DOHH2 (cell line): ENCODE measurements around the gene LMO7.

Experiments
- H3F3A ChIP-seq: fragments of 200-600 bp; sonication (generic), shearing (Covaris generic); 2 replicates; pipeline ENCODE4 v1.6.0; 2016; ENCODE audit warnings: antibody characterized with exemption, mild to moderate bottlenecking; ENCODE audit not compliant: control insufficient read depth, insufficient read depth
- H3K27ac ChIP-seq: fragments of 200-600 bp; sonication (generic); 2 replicates; pipeline ENCODE4 v1.5.1; 2014; ENCODE audit warnings: low read depth, mild to moderate bottlenecking, low read length, moderate library complexity
- H3K27me3 ChIP-seq: fragments of 200-600 bp; sonication (generic); 2 replicates; pipeline ENCODE4 v1.6.1; 2014; ENCODE audit warnings: mild to moderate bottlenecking, low read length, mixed read lengths; ENCODE audit not compliant: control insufficient read depth
- H3K36me3 ChIP-seq: fragments of 200-600 bp; sonication (generic); 2 replicates; pipeline ENCODE4 v1.6.1; 2014; ENCODE audit warnings: mild to moderate bottlenecking, low read length, moderate library complexity, mixed read lengths; ENCODE audit not compliant: control insufficient read depth
- H3K4me1 ChIP-seq: fragments of 200-600 bp; sonication (generic); 2 replicates; pipeline ENCODE4 v1.6.1; 2014; ENCODE audit warnings: mild to moderate bottlenecking, low read length, mixed read lengths; ENCODE audit not compliant: control insufficient read depth
- H3K4me2 ChIP-seq: fragments of 200-600 bp; sonication (generic); 2 replicates; pipeline ENCODE4 v1.6.0; 2014; ENCODE audit warnings: mild to moderate bottlenecking, low read length, moderate library complexity
- H3K4me3 ChIP-seq: fragments of 200-600 bp; sonication (generic); 2 replicates; pipeline ENCODE4 v1.5.1; 2014; ENCODE audit warnings: mild to moderate bottlenecking, low read length, mixed read lengths
- H3K79me2 ChIP-seq: fragments of 200-600 bp; sonication (generic); 2 replicates; pipeline ENCODE4 v1.6.1; 2014; ENCODE audit warnings: mild to moderate bottlenecking, low read length, mixed read lengths; ENCODE audit not compliant: control insufficient read depth
- H3K9me2 ChIP-seq: fragments of 200-600 bp; sonication (generic); replicated peaks from 2 replicates; pipeline ENCODE4 v1.6.1; 2014; ENCODE audit warnings: mild to moderate bottlenecking, low read length, mixed read lengths; ENCODE audit not compliant: control insufficient read depth
- H3K9me3 ChIP-seq: fragments of 200-600 bp; sonication (generic); 2 replicates; pipeline ENCODE4 v1.6.1; 2014; ENCODE audit warnings: antibody characterized with exemption, low read length, mixed read lengths; ENCODE audit not compliant: control insufficient read depth, insufficient read depth
- H4K20me1 ChIP-seq: fragments of 200-600 bp; sonication (generic); 2 replicates; pipeline ENCODE4 v1.6.0; 2014; ENCODE audit warnings: low read depth, mild to moderate bottlenecking, antibody characterized with exemption, low read length, moderate library complexity; ENCODE audit not compliant: control insufficient read depth, insufficient read depth
- EZH2phosphoT487 ChIP-seq: fragments of 200-600 bp; sonication (generic); IDR thresholded peaks from 2 replicates; pipeline ENCODE4 v1.6.1; 2017; ENCODE audit warnings: borderline replicate concordance, mild to moderate bottlenecking, antibody characterized with exemption, low read length, moderate library complexity, mixed read lengths
- TF ChIP-seq, protein P1 (sequence below): fragments of 200-600 bp; sonication (generic); IDR thresholded peaks from one replicate; pipeline ENCODE4 v1.5.1; 2014; ENCODE audit warnings: antibody characterized with exemption, mild to moderate bottlenecking, low read depth, low read length; ENCODE audit not compliant: poor library complexity, severe bottlenecking

LMO7 gene

DNA sequence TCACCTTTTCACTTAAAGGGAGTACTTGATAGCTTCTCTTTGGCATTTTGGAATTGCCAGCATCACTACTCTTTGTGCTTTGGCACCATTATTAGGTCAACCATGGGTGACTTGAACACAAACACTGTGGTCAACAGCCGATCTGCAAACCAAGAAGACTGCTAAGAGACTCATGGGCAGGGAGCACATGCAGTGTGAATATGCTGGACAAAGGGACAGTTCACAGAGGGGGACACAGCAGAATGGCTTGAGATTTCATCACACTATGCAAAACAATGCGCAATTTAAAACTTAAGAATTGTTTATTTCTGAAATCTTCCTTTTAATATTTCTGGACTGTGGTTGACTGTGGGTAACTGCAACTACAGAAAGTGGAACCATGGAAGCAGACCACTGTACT, 64.4 kb downstream of the LMO7 start:
- H3K4me2 ChIP-seq: no peak overlapping the region
- H3K27me3 ChIP-seq: no peaks in the 10 kb centered on the region
- H3K4me3 ChIP-seq: no peak overlapping the region
- 0 out of 2 replicates have a peak, but pooled peaks cover under 1% of the 10 kb centered on the region for H4K20me1 ChIP-seq
- H3K27ac ChIP-seq: no peak overlapping the region
- H3K9me3 ChIP-seq: no peaks in the 10 kb centered on the region
- H3K9me2 ChIP-seq: no peaks in the 10 kb centered on the region
- H3K79me2 ChIP-seq: no peaks in the 10 kb centered on the region
- no peaks in the 10 kb centered on the region; the same call in 1 of the 2 replicates for H3F3A ChIP-seq
- no peak for TF ChIP-seq EZH2phosphoT487
- TF ChIP-seq, protein P1, sequence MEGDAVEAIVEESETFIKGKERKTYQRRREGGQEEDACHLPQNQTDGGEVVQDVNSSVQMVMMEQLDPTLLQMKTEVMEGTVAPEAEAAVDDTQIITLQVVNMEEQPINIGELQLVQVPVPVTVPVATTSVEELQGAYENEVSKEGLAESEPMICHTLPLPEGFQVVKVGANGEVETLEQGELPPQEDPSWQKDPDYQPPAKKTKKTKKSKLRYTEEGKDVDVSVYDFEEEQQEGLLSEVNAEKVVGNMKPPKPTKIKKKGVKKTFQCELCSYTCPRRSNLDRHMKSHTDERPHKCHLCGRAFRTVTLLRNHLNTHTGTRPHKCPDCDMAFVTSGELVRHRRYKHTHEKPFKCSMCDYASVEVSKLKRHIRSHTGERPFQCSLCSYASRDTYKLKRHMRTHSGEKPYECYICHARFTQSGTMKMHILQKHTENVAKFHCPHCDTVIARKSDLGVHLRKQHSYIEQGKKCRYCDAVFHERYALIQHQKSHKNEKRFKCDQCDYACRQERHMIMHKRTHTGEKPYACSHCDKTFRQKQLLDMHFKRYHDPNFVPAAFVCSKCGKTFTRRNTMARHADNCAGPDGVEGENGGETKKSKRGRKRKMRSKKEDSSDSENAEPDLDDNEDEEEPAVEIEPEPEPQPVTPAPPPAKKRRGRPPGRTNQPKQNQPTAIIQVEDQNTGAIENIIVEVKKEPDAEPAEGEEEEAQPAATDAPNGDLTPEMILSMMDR: no peak
- H3K4me1 ChIP-seq: no peaks in the 10 kb centered on the region
- H3K36me3 ChIP-seq: no peaks in the 10 kb centered on the region

DNA sequence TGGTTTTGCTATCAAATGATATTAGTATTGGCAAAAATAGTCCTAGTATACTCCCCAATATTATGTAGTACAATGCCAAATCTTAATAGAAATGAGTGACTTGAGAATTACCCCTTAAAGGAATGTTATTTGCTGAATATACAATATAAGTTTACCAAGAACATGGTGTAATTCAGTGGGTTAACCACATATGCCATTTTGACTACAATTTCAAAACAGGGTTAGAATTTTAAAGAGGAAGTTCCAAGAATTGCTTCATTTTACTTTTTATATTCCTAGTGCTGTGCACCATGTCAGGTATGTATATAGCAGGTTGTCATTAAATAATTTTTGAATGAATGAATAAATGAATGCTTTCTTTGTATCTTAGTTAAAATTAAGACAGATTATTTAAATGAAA, 66.3 kb downstream of the LMO7 start:
- H3K4me3 ChIP-seq: no peak overlapping the region
- H3K9me2 ChIP-seq: no peaks in the 10 kb centered on the region
- H4K20me1 ChIP-seq: no peaks in the 10 kb centered on the region
- H3K27me3 ChIP-seq: no peaks in the 10 kb centered on the region
- H3K4me2 ChIP-seq: no peak overlapping the region
- H3K79me2 ChIP-seq: no peaks in the 10 kb centered on the region
- H3K9me3 ChIP-seq: no peaks in the 10 kb centered on the region
- TF ChIP-seq, protein P1: no peak
- no peak for TF ChIP-seq EZH2phosphoT487
- H3K36me3 ChIP-seq: no peaks in the 10 kb centered on the region
- H3K4me1 ChIP-seq: no peaks in the 10 kb centered on the region
- no peak overlapping the region for H3K27ac ChIP-seq
- H3F3A ChIP-seq: no peaks in the 10 kb centered on the region

DNA sequence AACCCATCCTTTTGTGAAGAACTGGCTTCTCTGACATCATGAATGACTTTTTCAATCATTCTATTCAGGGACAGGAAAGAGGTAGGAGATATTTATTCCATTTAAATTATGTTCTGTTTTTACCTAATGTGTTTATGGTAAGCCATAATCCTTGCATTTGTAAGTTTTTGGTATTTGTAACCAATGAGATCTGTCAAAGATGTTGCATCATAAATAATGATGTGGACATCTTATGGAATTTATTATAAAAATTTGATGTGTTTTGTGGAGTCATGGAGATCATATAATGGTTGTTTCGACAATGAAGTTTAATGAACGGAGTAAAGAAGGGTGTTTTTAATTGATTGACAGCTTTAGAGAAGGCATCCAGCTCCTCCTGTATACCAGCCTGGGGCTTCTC, 67.6 kb downstream of the LMO7 start:
- Histone ChIP-seq H3K27me3 (no peaks in the 10 kb centered on the region), H4K20me1 (no peaks in the 10 kb centered on the region), H3F3A (no peaks in the 10 kb centered on the region), H3K9me3 (no peaks in the 10 kb centered on the region), H3K27ac (no peak overlapping the region), H3K4me2 (no peak overlapping the region), H3K9me2 (no peaks in the 10 kb centered on the region), H3K4me3 (no peak overlapping the region), H3K4me1 (no peaks in the 10 kb centered on the region), H3K36me3 (no peaks in the 10 kb centered on the region), H3K79me2 (no peaks in the 10 kb centered on the region)
- TF ChIP-seq, protein P1: no peak
- TF ChIP-seq EZH2phosphoT487: no peak
